GM19468 (cell line): ENCODE results near the gene PRKAG2.
"Not testable (repeated sequence)": the region's sequence is repeated elsewhere in the genome, so short reads cannot be mapped to it uniquely, and the experiment has no call there.

Experiments
- ATAC-seq: cut with Tn5 transposase; IDR thresholded peaks from one replicate; pipeline ENCODE4 v1.9.1; 2021; ENCODE audit warnings: mild to moderate bottlenecking, moderate library complexity, moderate number of reproducible peaks; ENCODE audit not compliant: unreplicated experiment; ENCODE audit errors: extremely low read depth

PRKAG2 gene

DNA sequence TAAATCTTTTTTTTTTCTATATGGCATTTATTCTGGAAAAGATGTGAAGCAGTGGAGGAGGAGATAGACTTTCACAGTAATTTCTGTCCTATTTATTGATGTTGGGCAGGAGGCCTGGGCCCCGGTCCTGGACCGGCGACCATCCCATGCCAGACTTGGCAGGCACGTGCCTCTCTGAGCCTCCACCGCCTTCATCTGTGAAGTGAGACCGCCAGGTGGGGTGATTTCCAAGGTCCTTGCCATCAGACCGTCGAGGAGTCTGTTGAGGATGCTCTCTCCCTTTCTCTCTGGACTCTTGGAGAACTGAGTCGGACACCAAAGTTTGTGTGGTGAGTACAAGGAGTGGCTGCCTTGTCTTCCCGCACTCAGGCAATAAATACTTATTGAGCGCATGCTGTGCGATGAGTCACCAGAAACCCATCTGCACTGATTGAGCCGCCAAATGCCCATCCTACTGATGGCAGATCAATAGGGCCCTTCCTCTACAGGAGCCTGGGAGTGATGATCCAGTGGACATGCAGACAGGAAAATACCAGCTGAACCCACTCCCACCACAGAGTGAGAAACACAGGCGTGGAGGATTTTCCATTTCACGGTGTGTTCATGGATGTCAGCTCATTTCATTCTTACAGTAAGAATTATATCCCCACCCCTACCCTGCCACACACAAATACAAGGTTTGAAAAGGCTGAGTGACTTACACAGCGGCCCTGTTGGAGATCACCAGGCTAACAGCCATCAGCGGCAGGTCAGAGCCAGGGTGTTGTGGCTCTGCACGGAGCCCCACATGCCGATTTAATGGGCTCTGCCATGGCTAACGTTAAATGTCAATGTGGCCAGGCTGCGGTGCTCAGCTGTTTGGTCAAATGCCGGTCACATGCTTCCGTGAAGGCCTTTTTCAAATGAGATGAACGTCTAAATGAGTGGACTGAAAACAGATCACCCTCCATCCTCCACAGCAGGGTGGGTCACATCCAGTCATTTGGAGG lies 11.5 kb upstream of the PRKAG2 start:
- no peak for ATAC-seq

DNA sequence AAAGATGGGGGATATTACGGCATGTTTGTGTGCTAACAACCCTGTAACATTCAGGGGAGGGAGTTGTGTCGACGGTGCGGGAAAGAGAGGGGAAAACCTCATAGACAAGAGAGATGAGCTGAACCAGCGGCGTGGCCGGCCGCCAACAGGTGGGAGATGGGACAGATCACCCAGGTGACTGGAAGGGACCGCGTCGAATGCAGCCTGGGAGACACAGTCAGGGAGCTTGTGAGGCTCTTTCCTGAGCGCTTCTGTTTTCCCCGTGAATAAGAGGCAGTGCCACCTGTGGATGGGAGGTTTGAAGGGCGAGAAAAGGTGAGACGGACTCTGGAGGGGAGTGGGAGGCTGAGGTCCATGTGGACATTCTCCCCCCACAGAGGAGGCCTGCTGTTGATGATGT lies 9.9 kb upstream of the PRKAG2 start:
- ATAC-seq, result no peak

GRCh38 chr7:151885202-151885580 lies 8.3 kb upstream of the PRKAG2 start:
- no peak for ATAC-seq

- no peak for ATAC-seq
Observed at GRCh38 chr7:151884312-151885201, 7.6 kb upstream of the PRKAG2 start.

- ATAC-seq, result no peak
Observed at GRCh38 chr7:151883857-151884256, 6.9 kb upstream of the PRKAG2 start.

- ATAC-seq, result no peak
Observed at GRCh38 chr7:151882734-151883133, 5.8 kb upstream of the PRKAG2 start.

- ATAC-seq, result no peak
Observed at GRCh38 chr7:151880688-151881087, 3.8 kb upstream of the PRKAG2 start.

GRCh38 chr7:151877911-151878835 lies 1.3 kb upstream of the PRKAG2 start:
- no peak for ATAC-seq

DNA sequence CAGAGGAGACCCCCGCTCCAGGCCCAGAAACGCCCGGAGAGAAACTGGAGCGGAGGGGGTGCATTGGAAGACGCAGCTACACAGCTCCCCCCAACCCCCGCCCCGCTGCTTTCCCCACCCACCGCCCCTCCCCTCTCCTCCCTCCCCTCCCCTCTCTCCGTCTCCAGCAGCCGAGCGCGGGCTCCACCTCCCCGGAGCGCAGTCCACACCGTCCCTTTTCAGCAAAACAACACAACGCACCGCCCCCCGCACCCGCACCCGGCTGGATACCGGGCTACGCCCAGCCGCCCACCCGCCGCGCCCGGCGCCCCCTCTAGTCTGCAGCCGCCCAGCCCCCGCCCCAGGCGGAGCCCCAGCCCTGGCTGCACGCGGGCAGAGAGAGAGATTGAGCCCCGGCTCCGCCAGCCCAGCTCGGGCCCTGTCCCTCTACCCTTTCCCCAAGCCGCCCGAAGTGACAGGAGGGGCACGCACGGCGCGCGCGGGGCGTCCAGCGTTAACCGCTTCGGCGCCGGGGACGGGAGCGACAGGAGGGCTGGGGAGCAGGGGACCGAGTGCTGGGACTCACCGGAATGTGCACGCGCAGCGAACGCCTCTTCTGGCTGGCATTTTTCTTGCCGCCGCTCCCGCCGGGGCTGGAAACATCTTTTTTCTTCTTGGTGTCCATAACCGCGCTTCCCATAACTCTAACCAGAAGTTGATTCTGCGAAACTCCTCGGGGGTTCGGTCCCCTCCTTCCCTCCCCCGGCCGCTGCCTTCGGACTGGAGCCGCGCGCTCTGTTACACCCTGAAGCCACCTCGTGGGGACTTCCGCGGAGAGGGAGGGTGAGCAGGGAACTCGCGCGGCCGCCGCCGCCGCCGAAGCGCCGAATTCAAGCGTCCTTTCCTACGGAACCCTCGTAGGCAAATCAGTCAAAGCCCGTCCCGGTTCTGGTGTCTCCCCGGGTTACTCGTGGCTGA lies 695 bp downstream of the PRKAG2 start:
- no peak for ATAC-seq

DNA sequence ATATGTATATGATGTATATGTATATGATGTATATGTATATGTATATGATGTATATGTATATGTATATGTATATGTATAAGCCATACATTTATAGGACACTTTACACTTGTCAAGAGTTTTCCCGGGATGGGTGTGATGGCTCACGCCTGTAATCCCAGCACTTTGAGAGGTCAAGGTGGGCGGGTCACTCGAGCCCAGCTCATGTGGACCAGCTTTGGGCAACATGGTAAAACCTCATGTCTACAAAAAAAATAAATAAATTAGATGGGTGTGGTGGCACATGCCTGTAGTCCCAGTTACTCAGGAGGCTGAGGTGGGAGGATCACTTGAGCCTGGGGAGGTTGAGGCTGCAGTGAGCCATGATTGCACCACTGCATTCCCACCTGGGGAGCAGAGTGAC lies 2.4 kb downstream of the PRKAG2 start:
- ATAC-seq, result not testable (repeated sequence)

DNA sequence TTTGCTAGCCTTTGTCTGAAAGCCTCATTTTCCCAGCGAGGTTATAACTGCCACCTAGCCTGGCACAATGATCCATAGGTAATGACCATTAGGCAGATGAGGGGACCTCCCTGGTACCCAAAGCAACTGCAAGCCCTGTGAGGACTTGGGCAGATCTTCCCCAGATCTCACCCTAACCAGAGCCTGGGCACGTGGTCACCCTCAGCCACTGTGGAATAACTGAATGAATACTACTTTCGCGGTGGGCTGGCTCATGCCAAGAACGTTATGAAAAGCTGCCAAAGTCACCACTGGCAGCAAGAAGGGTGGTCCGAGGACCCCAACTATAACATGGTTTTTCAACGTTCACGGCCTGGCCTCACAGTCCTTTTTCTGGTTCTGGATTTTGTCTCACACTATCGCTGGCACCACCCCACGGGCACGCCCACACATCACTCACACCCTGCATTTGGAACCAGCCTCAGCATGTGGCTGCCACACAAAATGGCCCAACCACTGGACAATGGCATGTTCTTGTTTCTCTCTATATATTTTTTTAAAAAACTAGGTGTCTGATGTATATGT lies 3.4 kb downstream of the PRKAG2 start:
- no peak for ATAC-seq

DNA sequence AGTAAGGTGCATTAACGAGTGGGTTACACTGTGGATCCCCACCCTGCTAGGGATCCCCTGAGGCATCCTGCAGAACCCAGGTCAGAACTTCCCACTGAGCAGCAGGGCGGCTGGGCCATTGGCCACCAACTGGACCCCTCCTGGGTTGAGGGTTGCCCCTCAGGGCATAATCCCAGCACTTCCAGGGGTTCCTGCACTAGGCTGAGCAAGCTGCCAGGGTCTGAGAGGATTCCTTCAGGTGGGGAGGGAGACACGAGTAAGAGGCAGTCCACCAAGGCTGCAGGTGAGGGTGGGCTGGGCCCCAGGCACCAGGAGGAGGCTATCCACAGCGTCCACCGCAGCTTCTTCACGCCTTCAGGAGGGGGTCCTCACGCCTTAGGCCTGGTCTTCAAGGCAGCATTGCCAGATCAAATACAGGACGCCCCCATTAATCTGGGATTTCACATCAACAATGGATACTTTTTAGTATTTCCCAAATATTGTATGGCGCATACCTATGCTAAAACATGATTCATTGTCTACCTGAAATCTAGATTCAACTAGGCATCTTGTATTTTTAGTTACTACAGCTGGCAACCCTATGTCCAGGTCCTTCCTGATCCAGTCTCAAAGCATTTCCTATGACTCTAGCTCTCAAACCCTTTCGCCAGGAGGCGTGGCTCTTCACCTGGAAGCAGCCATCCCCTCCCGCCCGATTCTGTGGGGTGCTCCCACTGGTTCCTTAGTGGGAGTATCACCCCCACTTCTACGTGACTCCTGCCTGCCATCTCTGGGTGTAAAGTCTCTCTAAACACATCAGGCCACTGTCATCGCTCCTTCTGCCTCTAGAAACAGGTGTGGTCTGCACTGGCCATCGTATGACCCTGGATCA lies 4.1 kb downstream of the PRKAG2 start:
- ATAC-seq, result no peak

DNA sequence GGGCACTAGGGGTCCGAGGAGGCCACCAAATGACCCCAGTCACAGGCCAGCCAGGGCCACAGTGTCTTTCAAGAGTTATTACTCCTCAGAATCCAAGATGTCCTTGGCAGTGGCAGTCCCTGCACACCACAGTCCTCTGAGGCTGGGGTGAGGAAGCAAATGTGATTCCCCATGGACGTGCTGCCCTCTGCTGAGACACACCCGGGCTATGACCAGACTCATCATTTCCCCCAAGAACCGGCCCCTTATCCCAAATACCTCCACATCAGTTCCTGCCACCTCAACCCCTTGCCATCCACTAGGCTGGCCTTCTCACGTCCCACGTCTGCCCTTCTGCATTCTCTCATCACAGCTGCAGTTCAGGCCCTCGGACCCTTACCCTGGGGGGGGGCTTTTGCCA lies 5.0 kb downstream of the PRKAG2 start:
- no peak for ATAC-seq

DNA sequence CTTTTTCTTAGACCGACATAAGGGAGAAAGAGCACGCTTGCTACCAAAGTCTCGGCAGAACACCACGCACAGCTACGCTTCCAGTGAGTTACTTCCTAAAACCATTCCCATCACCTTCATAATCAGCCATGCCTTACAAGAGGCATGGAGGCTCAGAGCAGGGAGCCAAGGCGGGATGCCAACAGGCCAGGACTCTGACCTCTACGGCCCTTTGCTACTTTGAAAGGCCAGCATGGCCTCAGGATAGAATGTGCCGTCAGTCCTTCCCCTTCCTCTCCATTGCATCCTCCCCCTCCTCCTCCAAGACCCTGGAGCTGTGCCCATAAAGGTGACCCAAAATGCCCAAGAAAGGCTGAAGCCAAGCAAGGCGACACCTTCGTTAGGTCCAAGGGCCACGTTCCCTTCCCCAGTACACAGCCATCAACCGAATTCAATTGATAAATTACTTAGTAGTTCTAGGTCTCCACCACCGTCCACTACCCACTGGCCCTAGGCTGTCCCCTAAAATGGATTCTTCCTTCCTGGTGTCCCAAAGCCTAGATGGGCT lies 5.7 kb downstream of the PRKAG2 start:
- no peak for ATAC-seq

DNA sequence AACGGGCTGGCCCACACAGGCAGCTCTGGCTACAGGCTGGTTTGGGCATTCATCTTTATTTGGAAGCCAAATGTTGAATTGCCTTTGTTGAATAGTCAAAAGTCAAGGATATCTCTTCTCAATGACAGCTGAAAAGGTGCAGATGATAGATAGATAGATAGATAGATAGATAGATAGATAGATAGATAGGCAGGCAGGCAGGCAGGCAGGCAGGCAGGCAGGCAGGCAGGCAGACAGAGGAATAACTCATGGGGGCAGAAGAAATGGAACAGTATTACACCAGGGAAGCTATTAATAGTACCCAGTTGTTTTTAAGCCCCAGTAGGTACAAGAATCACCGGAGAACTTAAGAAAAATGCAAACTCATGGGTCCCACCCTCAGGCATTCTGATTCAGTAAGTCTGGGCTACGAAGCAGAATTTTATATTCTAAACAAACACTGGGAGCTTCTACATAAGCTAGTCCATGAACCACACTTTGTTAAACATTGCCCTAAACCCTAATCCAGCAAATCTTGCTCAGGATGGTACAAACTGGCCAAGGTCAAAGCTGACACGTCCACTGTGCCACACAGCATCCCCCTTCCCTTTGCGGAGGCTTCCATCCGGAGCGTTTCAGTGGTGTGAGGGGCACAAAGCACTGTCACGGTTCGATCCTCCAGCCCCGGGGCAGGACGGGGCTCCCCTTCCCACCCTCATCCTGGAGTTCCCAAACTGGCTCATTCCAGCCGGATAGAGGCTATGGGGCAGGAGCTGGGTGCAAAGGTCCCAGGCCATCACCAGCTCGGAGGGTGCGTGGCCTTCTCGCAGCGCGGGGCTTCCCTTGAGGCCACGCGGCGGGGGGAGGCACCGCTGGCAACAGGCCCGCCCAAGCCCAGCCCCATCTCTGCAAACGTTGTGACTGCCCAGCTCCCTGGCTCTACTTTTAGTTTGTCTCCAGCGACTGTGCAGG lies 6.7 kb downstream of the PRKAG2 start:
- ATAC-seq, result no peak

DNA sequence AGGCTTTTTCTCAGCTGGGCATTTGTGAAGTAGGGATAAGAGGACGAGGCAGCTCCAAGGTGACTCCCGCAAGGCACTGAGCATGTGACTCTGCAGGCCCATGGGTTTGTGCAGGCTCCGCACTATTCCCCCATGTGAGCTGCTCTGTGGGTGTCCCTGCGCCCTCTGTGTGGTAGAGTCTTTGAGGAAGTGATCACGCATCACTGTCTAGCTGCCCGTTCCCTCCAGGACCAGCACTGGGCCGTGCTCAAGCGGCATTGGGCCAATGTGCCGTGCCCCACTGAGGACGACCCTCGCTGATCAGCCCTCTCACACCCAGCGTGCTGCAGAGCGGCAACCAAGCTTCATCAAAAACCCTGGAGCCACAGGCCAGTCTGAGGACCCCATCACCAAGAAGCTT lies 7.5 kb downstream of the PRKAG2 start:
- ATAC-seq, result no peak
